Keratinocyte (primary cell): ENCODE results near the gene SSTR5. TPM values are rescaled to one million over a fixed set of nuclear protein-coding genes. Genes with fewer than 3 reads are reported as not detected.

Experiments
- DNase-seq: peaks from one replicate; pipeline ENCODE4 v3.0.0-alpha.2; 2011; ENCODE audit warnings: low read depth, missing footprints, low spot score
- FAIRE-seq: peaks from 2 replicates; lab custom pipeline; 2011; peaks lifted over from hg19 to GRCh38; lab: Jason Lieb, UNC
- H2AFZ ChIP-seq: 2 replicates; pipeline ENCODE4 v1.6.0; 2012; ENCODE audit warnings: low read length, control low read depth, inconsistent platforms; ENCODE audit not compliant: control insufficient read depth
- H3K27ac ChIP-seq: 2 replicates; pipeline ENCODE4 v1.5.1; 2011; ENCODE audit warnings: low read length; ENCODE audit not compliant: control insufficient read depth, insufficient read depth
- H3K27me3 ChIP-seq: 3 replicates; pipeline ENCODE4 v1.6.0; 2011; ENCODE audit warnings: low read length; ENCODE audit not compliant: control insufficient read depth, insufficient read depth; ENCODE audit errors: extremely low read depth
- H3K36me3 ChIP-seq, 2 experiments: 2 replicates in 1 of 2; 3 replicates in 1 of 2; pipeline ENCODE4 v1.5.1; 2011; ENCODE audit warnings: low read length in 2 of 2, mild to moderate bottlenecking in 1 of 2; ENCODE audit not compliant: control insufficient read depth in 2 of 2, insufficient read depth in 2 of 2; ENCODE audit errors: extremely low read depth in 1 of 2
- H3K4me1 ChIP-seq: 3 replicates; pipeline ENCODE4 v1.5.1; 2011; ENCODE audit warnings: low read length; ENCODE audit not compliant: control insufficient read depth, insufficient read depth; ENCODE audit errors: extremely low read depth
- H3K4me2 ChIP-seq: 3 replicates; pipeline ENCODE4 v1.6.0; 2011; ENCODE audit warnings: low read depth, low read length; ENCODE audit not compliant: control insufficient read depth, insufficient read depth; ENCODE audit errors: extremely low read depth
- H3K4me3 ChIP-seq, 3 experiments: fragments of 200-600 bp in 1 of 3; sonication (generic) in 1 of 3; 2 replicates in 2 of 3; 3 replicates in 1 of 3; pipeline ENCODE4 v1.5.1; 2011 to 2016; ENCODE audit warnings: low read length in 3 of 3, mild to moderate bottlenecking in 3 of 3, control low read depth in 2 of 3, inconsistent platforms in 1 of 3, low read depth in 1 of 3, mixed read lengths in 1 of 3, mixed run types in 1 of 3, moderate library complexity in 1 of 3; ENCODE audit not compliant: control insufficient read depth in 2 of 3, insufficient read depth in 2 of 3; ENCODE audit errors: extremely low read depth in 1 of 3
- H3K79me2 ChIP-seq: 2 replicates; pipeline ENCODE4 v1.6.0; 2012; ENCODE audit warnings: low read length; ENCODE audit not compliant: control insufficient read depth, insufficient read depth
- H3K9ac ChIP-seq: 3 replicates; pipeline ENCODE4 v1.6.0; 2011; ENCODE audit warnings: low read length; ENCODE audit not compliant: control insufficient read depth, insufficient read depth; ENCODE audit errors: extremely low read depth
- H3K9me1 ChIP-seq: 3 replicates; pipeline ENCODE4 v1.6.0; 2011; ENCODE audit warnings: low read length; ENCODE audit not compliant: control insufficient read depth, insufficient read depth; ENCODE audit errors: extremely low read depth
- H3K9me3 ChIP-seq: 2 replicates; pipeline ENCODE4 v1.5.1; 2012; ENCODE audit warnings: low read depth, low read length; ENCODE audit not compliant: control insufficient read depth
- H4K20me1 ChIP-seq: 3 replicates; pipeline ENCODE4 v1.6.0; 2011; ENCODE audit warnings: low read length; ENCODE audit not compliant: control insufficient read depth, insufficient read depth; ENCODE audit errors: extremely low read depth
- CTCF ChIP-seq, 3 experiments: IDR thresholded peaks in 1 of 3; conservative IDR thresholded peaks in 1 of 3; optimal IDR thresholded peaks in 1 of 3; 2 replicates in 2 of 3; 3 replicates in 1 of 3; pipeline versions ENCODE3 to v1.5.1; 2011; ENCODE audit warnings: low read length in 3 of 3, mild to moderate bottlenecking in 3 of 3, moderate library complexity in 2 of 3, control low read depth in 1 of 3, inconsistent platforms in 1 of 3; ENCODE audit not compliant: insufficient read depth in 2 of 3; ENCODE audit errors: extremely low read depth in 1 of 3
- EZH2 ChIP-seq: IDR thresholded peaks from one replicate; pipeline ENCODE4 v1.6.1; 2012; ENCODE audit warnings: inconsistent platforms, mild to moderate bottlenecking, low read length, moderate library complexity
- dilution Hi-C: fragments of 300-500 bp; cut with MboI; formaldehyde crosslinking; loops from one replicate; pipeline ENCODE4 v1.7.0; 2020; ENCODE audit warnings: low sequenced_read_pairs; ENCODE audit not compliant: extremely low pct_ligation_motif_present
- polyA plus RNA-seq, 5 experiments: library from polyadenylated mRNA; depleted of rRNA in 3 of 5; stranded (reverse) in 3 of 5; stranded (forward) in 1 of 5; unstranded in 1 of 5; fragments of >200 nt; gene quantifications; 1 replicate in 1 of 5; 2 replicates in 3 of 5; 3 replicates in 1 of 5; pipeline versions ENCODE4 v1.2.1 to v1.2.3, GENCODE V29; 2011 to 2012; ENCODE audit warnings: missing spikeins in 2 of 5, low read depth in 1 of 5, low replicate concordance in 1 of 5

The SSTR5 gene
- polyA plus RNA-seq, 1 donor (not counting 4 experiments of a cell fraction or from before 2014, with no cell fraction given): not detected

GRCh38 chr16:1122398-1122765 lies 49.8 kb downstream of the SSTR5 start:
- H3K4me1 ChIP-seq: no peaks in the 10 kb centered on the region
- no peaks in the 10 kb centered on the region for H3K36me3 ChIP-seq
- no peaks in the 10 kb centered on the region for H4K20me1 ChIP-seq
- FAIRE-seq (no peak), DNase-seq (no peak)
- no peaks in the 10 kb centered on the region for H3K9me3 ChIP-seq
- H3K9ac ChIP-seq: no peak overlapping the region
- no peak overlapping the region for H3K27ac ChIP-seq
- peaks cover 12% of the 10 kb centered on the region for H3K27me3 ChIP-seq
- H3K9me1 ChIP-seq: no peaks in the 10 kb centered on the region
- H3K4me2 ChIP-seq: no peak overlapping the region
- no peak for TF ChIP-seq CTCF (optimal IDR thresholded peaks at IDR 0.05 in 1 of 3, IDR thresholded peaks at IDR 0.05 in 1 of 3, conservative IDR thresholded peaks at IDR 0.05 in 1 of 3; ENCODE audit: extremely low read depth in 1 of 3, insufficient read depth in 2 of 3, low read length in 3 of 3)
- no peak for TF ChIP-seq EZH2
- H3K4me3 ChIP-seq: no peak overlapping the region
- dilution Hi-C loops: no loop called here
- H2AFZ ChIP-seq: no peak overlapping the region
- no peaks in the 10 kb centered on the region for H3K79me2 ChIP-seq

GRCh38 chr16:1123525-1124230 lies 51.1 kb downstream of the SSTR5 start:
- H3K9me3 ChIP-seq: no peaks in the 10 kb centered on the region
- no peaks in the 10 kb centered on the region for H3K36me3 ChIP-seq
- no peak overlapping the region for H2AFZ ChIP-seq
- no peak for DNase-seq
- no peak overlapping the region for H3K27ac ChIP-seq
- no peak overlapping the region for H3K4me3 ChIP-seq
- H4K20me1 ChIP-seq: no peaks in the 10 kb centered on the region
- H3K9ac ChIP-seq: no peak overlapping the region
- no peak overlapping the region for H3K4me2 ChIP-seq
- TF ChIP-seq EZH2 (no peak), CTCF (optimal IDR thresholded peaks at IDR 0.05 in 1 of 3, IDR thresholded peaks at IDR 0.05 in 1 of 3, conservative IDR thresholded peaks at IDR 0.05 in 1 of 3; ENCODE audit: extremely low read depth in 1 of 3, insufficient read depth in 2 of 3, low read length in 3 of 3) (no peak)
- no peaks in the 10 kb centered on the region for H3K9me1 ChIP-seq
- no peaks in the 10 kb centered on the region for H3K4me1 ChIP-seq
- no peaks in the 10 kb centered on the region for H3K79me2 ChIP-seq
- dilution Hi-C loops: no loop called here
- no peak for FAIRE-seq
- H3K27me3 ChIP-seq: peaks cover 12% of the 10 kb centered on the region
